BLaER1 (cell line): Measurements from ENCODE around the gene A2ML1.

ENCODE experiments used
- H3K27ac ChIP-seq: shearing (Covaris generic); formaldehyde crosslinking; 2 replicates; pipeline ENCODE4 v1.8.1; 2022
- H3K27me3 ChIP-seq: shearing (Covaris generic); formaldehyde crosslinking; 2 replicates; pipeline ENCODE4 v1.8.1; 2022
- H3K36me3 ChIP-seq: shearing (Covaris generic); formaldehyde crosslinking; 2 replicates; pipeline ENCODE4 v1.8.1; 2022
- H3K4me1 ChIP-seq: shearing (Covaris generic); formaldehyde crosslinking; 2 replicates; pipeline ENCODE4 v1.8.1; 2022
- H3K4me2 ChIP-seq: shearing (Covaris generic); formaldehyde crosslinking; 2 replicates; pipeline ENCODE4 v1.8.1; 2022
- H3K4me3 ChIP-seq: shearing (Covaris generic); formaldehyde crosslinking; 2 replicates; pipeline ENCODE4 v1.8.1; 2022
- H3K9ac ChIP-seq: shearing (Covaris generic); formaldehyde crosslinking; 2 replicates; pipeline ENCODE4 v1.8.1; 2022
- H3K9me3 ChIP-seq: shearing (Covaris generic); formaldehyde crosslinking; 2 replicates; pipeline ENCODE4 v1.8.1; 2022
- H4K20me1 ChIP-seq: shearing (Covaris generic); formaldehyde crosslinking; 2 replicates; pipeline ENCODE4 v1.8.1; 2022
- Cebpa-rat ChIP-seq: shearing (Covaris generic); IDR thresholded peaks from 2 replicates; pipeline ENCODE4 v1.8.1; 2022

A2ML1 gene

GRCh38 chr12:8832500-8832899, 10.1 kb downstream of the A2ML1 start:
- Histone ChIP-seq H3K4me2 (no peak overlapping the region), H3K4me1 (no peaks in the 10 kb centered on the region), H3K9ac (no peak overlapping the region), H3K36me3 (no peaks in the 10 kb centered on the region), H4K20me1 (no peaks in the 10 kb centered on the region), H3K9me3 (no peaks in the 10 kb centered on the region), H3K4me3 (no peak overlapping the region), H3K27me3 (no peaks in the 10 kb centered on the region), H3K27ac (no peak overlapping the region)
- TF ChIP-seq Cebpa-rat = no peak

DNA sequence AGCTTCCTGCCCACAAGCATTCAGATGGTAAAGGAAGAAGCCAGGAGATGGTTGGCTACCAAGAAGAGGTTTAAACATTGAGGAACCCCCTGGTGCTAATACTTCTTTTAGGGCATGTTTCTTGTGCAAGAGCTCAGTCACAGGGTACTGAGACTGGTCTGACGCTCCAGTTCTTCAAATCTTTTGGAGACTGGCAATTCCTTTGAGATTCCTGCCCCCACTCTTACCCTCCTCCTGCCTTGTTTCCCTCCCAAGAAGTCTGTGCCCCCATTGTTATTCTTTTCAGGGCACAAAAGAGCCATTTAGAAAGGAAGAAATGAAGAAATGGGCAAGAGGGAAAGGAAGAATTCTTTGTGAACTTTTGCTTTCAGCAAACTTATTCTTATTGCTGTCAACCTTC, 11.8 kb downstream of the A2ML1 start:
- Histone ChIP-seq H3K4me2 (no peak overlapping the region), H3K9ac (no peak overlapping the region), H3K4me3 (no peak overlapping the region), H3K27ac (no peak overlapping the region), H3K9me3 (no peaks in the 10 kb centered on the region), H4K20me1 (no peaks in the 10 kb centered on the region), H3K27me3 (no peaks in the 10 kb centered on the region), H3K4me1 (no peaks in the 10 kb centered on the region), H3K36me3 (no peaks in the 10 kb centered on the region)
- no peak for TF ChIP-seq Cebpa-rat

DNA sequence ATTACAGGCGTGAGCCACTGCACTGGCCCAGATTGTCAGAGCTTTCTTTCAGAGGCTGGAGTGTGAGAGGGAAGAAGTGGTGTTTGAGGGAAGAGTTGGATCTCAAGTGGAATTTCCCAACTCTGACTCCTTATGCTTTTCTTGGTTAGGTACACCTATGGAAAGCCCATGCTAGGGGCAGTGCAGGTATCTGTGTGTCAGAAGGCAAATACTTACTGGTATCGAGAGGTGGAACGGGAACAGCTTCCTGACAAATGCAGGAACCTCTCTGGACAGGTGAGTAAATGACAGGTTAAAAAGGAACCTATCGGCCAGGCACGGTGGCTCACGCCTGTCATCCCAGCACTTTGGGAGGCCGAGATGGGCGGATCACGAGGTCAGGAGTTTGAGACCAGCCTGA, 14.9 kb downstream of the A2ML1 start:
- Histone ChIP-seq H3K27ac (no peak overlapping the region), H4K20me1 (no peaks in the 10 kb centered on the region), H3K4me1 (no peaks in the 10 kb centered on the region), H3K27me3 (no peaks in the 10 kb centered on the region), H3K36me3 (no peaks in the 10 kb centered on the region), H3K4me3 (no peak overlapping the region), H3K9ac (no peak overlapping the region), H3K4me2 (no peak overlapping the region), H3K9me3 (no peaks in the 10 kb centered on the region)
- no peak for TF ChIP-seq Cebpa-rat

DNA sequence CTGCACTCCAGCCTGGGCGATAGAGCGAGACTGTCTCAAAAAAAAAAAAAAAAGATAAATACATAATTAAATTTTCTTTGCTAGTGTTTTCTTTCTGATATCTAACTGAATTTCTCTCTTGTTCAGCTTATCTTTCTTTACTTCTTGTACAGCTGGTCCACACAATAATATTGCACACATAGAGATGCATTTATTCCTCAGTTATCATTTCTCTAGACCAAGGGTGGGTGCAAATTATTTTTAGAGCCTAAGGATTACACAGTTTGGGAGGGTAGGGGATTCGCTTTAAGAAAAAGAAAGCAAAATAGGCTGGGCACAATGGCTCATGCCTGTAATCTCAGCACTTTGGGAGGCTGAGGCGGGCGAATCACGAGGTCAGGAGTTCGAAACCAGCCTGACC, 17.9 kb downstream of the A2ML1 start:
- no peaks in the 10 kb centered on the region for H4K20me1 ChIP-seq
- no peaks in the 10 kb centered on the region for H3K9me3 ChIP-seq
- H3K27me3 ChIP-seq = no peaks in the 10 kb centered on the region
- no peak for TF ChIP-seq Cebpa-rat
- H3K27ac ChIP-seq = no peak overlapping the region
- H3K4me3 ChIP-seq = no peak overlapping the region
- H3K4me2 ChIP-seq = no peak overlapping the region
- H3K4me1 ChIP-seq = no peaks in the 10 kb centered on the region
- H3K36me3 ChIP-seq = no peaks in the 10 kb centered on the region
- no peak overlapping the region for H3K9ac ChIP-seq

DNA sequence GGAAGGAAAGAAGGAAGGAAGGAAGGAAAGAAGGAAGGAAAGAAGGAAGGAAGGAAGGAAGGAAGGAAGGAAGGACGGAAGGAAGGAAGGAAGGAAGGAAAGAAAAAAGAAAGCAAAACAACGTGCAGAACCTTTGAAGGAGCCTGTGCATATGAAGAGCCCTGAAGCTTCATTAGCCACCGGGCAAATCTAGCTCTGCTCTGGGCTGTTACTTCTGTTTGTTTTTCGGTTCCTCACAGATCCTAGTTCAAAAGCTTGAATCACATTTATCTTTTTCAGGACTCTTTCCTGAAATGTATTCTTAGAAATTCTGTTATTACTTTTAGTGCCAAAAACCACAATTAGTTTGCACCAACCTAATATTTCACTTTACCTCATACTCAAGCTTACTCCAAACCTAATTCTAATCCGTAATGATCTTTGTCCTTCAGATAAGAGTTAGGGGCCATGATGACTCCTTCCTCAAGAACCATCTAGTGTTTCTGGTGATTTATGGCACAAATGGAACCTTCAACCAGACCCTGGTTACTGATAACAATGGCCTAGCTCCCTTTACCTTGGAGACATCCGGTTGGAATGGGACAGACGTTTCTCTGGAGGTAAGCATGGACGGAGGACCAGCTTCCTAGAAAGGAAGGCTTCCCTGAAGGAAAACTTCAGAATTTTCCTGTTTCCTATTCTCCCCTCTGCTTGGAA, 18.7 kb downstream of the A2ML1 start:
- no peak overlapping the region for H3K4me2 ChIP-seq
- no peaks in the 10 kb centered on the region for H3K36me3 ChIP-seq
- no peak overlapping the region for H3K9ac ChIP-seq
- H4K20me1 ChIP-seq = no peaks in the 10 kb centered on the region
- H3K9me3 ChIP-seq = no peaks in the 10 kb centered on the region
- TF ChIP-seq Cebpa-rat = no peak
- no peak overlapping the region for H3K27ac ChIP-seq
- H3K4me1 ChIP-seq = no peaks in the 10 kb centered on the region
- H3K27me3 ChIP-seq = no peaks in the 10 kb centered on the region
- no peak overlapping the region for H3K4me3 ChIP-seq

DNA sequence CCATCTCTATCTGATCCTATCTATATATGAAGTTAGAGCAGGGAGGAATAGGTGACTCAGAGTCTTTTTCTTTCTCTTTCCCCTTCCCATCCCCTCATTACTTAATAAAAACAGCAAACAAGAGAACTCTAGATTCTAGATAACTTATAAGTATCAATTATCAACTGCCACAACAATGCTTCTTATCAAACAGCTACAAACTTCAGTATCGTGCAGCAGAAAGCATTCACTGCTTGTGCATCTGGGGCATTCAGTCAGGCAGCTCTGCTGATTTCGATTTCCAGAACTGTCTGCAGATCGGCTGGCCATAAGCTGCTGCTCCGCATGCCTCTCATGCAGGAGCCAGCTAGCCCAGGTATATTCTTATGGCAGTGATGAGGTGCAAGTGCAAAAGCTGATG, 19.4 kb downstream of the A2ML1 start:
- no peaks in the 10 kb centered on the region for H3K27me3 ChIP-seq
- no peaks in the 10 kb centered on the region for H4K20me1 ChIP-seq
- no peaks in the 10 kb centered on the region for H3K36me3 ChIP-seq
- H3K4me2 ChIP-seq = no peak overlapping the region
- H3K9ac ChIP-seq = no peak overlapping the region
- H3K27ac ChIP-seq = no peak overlapping the region
- H3K9me3 ChIP-seq = no peaks in the 10 kb centered on the region
- TF ChIP-seq Cebpa-rat = no peak
- H3K4me3 ChIP-seq = no peak overlapping the region
- H3K4me1 ChIP-seq = no peaks in the 10 kb centered on the region

DNA sequence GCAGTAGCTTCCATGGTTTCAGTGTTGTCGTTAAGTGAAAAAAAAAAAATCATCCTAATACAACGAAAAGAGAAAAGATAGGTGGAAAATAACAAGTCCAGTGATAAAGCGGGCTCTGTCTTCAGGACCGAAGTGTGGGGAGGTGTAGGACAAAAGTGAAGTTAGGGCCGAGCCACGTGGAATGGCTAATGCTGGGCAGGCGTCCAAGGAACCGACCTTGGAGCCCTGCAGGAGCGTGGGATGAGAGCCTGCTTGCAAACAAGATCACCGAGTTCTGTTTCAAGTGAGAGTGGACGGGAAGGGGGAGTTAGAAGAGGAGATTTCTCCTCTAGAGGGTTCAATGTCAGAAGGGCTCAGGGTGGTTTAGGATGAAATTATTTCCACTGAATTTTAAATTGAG, 22.2 kb downstream of the A2ML1 start:
- TF ChIP-seq Cebpa-rat = no peak
- Histone ChIP-seq H3K9ac (no peak overlapping the region), H3K4me3 (no peak overlapping the region), H3K4me2 (no peak overlapping the region), H3K27ac (no peak overlapping the region), H3K9me3 (no peaks in the 10 kb centered on the region), H4K20me1 (no peaks in the 10 kb centered on the region), H3K4me1 (no peaks in the 10 kb centered on the region), H3K27me3 (no peaks in the 10 kb centered on the region), H3K36me3 (no peaks in the 10 kb centered on the region)

DNA sequence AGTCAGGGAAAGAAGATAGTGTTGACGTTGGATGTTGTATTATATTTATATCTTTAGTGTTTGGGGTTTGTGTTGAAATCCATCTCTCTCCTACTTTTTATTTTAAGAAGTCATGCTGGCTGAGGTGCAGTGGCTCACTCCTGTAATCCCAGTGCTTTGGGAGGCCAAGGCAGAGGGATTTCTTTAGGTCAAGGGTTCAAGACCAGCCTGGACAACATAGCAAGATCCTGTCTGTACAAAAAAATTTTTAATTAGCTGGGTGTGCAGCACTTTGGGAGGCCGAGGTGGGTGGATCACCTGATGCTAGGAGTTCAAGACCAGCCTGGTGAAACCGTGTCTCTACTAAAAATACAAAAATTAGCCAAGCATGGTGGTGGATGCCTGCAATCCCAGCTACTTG, 23.9 kb downstream of the A2ML1 start:
- no peak overlapping the region for H3K27ac ChIP-seq
- no peak overlapping the region for H3K9ac ChIP-seq
- no peak overlapping the region for H3K4me2 ChIP-seq

DNA sequence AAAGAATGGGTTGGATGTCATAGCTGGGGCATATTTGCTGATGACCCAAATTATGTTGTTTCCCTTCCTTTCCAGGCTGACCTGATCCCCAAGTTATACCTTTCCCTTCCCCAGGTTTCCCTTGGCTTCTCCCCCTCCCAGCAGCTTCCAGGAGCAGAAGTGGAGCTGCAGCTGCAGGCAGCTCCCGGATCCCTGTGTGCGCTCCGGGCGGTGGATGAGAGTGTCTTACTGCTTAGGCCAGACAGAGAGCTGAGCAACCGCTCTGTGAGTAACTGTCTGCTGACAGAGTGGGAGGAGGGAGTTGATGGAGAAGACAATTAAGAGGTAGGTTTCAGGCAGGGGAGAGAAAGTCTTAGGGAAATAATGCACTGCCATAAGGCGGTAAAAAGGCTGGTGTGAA, 25.0 kb downstream of the A2ML1 start:
- Histone ChIP-seq H3K9ac (no peak overlapping the region), H3K9me3 (no peaks in the 10 kb centered on the region), H4K20me1 (no peaks in the 10 kb centered on the region), H3K27me3 (no peaks in the 10 kb centered on the region), H3K4me3 (no peak overlapping the region), H3K4me1 (no peaks in the 10 kb centered on the region), H3K4me2 (no peak overlapping the region), H3K27ac (no peak overlapping the region), H3K36me3 (no peaks in the 10 kb centered on the region)
- TF ChIP-seq Cebpa-rat = no peak

More for the DNA sequence above, 23.9 kb downstream of the A2ML1 start:
- no peaks in the 10 kb centered on the region for H3K4me1 ChIP-seq
- H3K27me3 ChIP-seq = no peaks in the 10 kb centered on the region
- no peaks in the 10 kb centered on the region for H4K20me1 ChIP-seq
- no peak overlapping the region for H3K4me3 ChIP-seq
- no peak for TF ChIP-seq Cebpa-rat
- H3K9me3 ChIP-seq = no peaks in the 10 kb centered on the region
- no peaks in the 10 kb centered on the region for H3K36me3 ChIP-seq

- Histone ChIP-seq H3K9ac (no peak overlapping the region), H3K4me2 (no peak overlapping the region), H3K9me3 (no peaks in the 10 kb centered on the region), H3K4me1 (no peaks in the 10 kb centered on the region), H3K27me3 (no peaks in the 10 kb centered on the region), H3K27ac (no peak overlapping the region), H3K36me3 (no peaks in the 10 kb centered on the region), H3K4me3 (no peak overlapping the region), H4K20me1 (no peaks in the 10 kb centered on the region)
- no peak for TF ChIP-seq Cebpa-rat
Observed at GRCh38 chr12:8849876-8850275, 27.5 kb downstream of the A2ML1 start.

GRCh38 chr12:8852119-8852518, 29.7 kb downstream of the A2ML1 start:
- H3K9me3 ChIP-seq = no peaks in the 10 kb centered on the region
- TF ChIP-seq Cebpa-rat = no peak
- no peaks in the 10 kb centered on the region for H3K36me3 ChIP-seq
- no peaks in the 10 kb centered on the region for H3K4me1 ChIP-seq
- H3K4me3 ChIP-seq = no peak overlapping the region
- H3K9ac ChIP-seq = no peak overlapping the region
- H4K20me1 ChIP-seq = no peaks in the 10 kb centered on the region
- no peaks in the 10 kb centered on the region for H3K27me3 ChIP-seq
- no peak overlapping the region for H3K4me2 ChIP-seq
- H3K27ac ChIP-seq = no peak overlapping the region
